ENCODE results near the gene PLCB1.

PLCB1 gene

DNA sequence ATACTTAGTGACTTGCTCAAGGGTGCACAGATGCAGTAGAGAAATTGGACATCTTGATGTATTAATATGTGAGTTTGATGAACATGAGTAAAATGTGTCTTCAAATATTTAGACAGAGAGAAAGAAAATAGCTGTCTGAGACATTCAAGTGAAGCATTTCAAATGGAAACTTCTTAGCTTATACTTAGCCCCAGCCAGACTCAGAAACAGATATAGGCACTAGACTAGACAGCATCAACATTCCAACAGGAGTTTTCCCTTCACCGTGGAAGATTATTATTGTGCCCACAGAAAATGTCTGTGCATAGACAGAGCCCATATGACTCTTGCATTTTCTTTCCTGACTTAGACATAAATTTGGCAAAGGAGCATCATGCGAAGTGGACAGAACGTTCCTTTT lies 443.0 kb downstream of the PLCB1 start:
- TF ChIP-seq, protein P1, sequence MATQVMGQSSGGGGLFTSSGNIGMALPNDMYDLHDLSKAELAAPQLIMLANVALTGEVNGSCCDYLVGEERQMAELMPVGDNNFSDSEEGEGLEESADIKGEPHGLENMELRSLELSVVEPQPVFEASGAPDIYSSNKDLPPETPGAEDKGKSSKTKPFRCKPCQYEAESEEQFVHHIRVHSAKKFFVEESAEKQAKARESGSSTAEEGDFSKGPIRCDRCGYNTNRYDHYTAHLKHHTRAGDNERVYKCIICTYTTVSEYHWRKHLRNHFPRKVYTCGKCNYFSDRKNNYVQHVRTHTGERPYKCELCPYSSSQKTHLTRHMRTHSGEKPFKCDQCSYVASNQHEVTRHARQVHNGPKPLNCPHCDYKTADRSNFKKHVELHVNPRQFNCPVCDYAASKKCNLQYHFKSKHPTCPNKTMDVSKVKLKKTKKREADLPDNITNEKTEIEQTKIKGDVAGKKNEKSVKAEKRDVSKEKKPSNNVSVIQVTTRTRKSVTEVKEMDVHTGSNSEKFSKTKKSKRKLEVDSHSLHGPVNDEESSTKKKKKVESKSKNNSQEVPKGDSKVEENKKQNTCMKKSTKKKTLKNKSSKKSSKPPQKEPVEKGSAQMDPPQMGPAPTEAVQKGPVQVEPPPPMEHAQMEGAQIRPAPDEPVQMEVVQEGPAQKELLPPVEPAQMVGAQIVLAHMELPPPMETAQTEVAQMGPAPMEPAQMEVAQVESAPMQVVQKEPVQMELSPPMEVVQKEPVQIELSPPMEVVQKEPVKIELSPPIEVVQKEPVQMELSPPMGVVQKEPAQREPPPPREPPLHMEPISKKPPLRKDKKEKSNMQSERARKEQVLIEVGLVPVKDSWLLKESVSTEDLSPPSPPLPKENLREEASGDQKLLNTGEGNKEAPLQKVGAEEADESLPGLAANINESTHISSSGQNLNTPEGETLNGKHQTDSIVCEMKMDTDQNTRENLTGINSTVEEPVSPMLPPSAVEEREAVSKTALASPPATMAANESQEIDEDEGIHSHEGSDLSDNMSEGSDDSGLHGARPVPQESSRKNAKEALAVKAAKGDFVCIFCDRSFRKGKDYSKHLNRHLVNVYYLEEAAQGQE (IDR thresholded peaks at IDR 0.05; ENCODE audit: insufficient read depth in 1 of 2, low read depth in 2 of 2, low read length in 2 of 2), result no peak
- TF ChIP-seq FOXP2 (optimal IDR thresholded peaks at IDR 0.05; ENCODE audit: borderline replicate concordance, extremely low read depth, extremely low read length, insufficient read depth), result no peak
- no peak for TF ChIP-seq POLR2AphosphoS5 (IDR thresholded peaks at IDR 0.05; ENCODE audit: low read depth, low read length)
- TF ChIP-seq SIN3A (IDR thresholded peaks at IDR 0.05; ENCODE audit: borderline replicate concordance, insufficient read depth, low read length), result no peak
- no peak for TF ChIP-seq TAF1 (IDR thresholded peaks at IDR 0.05; ENCODE audit: borderline replicate concordance, insufficient read depth, low read length)

GRCh38 chr20:8578161-8578865 lies 446.2 kb downstream of the PLCB1 start:
- no peak for TF ChIP-seq SIN3A (IDR thresholded peaks at IDR 0.05; ENCODE audit: borderline replicate concordance, insufficient read depth, low read length)
- TF ChIP-seq TAF1 (IDR thresholded peaks at IDR 0.05; ENCODE audit: borderline replicate concordance, insufficient read depth, low read length), result no peak
- TF ChIP-seq POLR2AphosphoS5 (IDR thresholded peaks at IDR 0.05; ENCODE audit: low read depth, low read length), result no peak
- no peak for TF ChIP-seq FOXP2 (optimal IDR thresholded peaks at IDR 0.05; ENCODE audit: borderline replicate concordance, extremely low read depth, extremely low read length, insufficient read depth)
- TF ChIP-seq, protein P1 (IDR thresholded peaks at IDR 0.05; ENCODE audit: insufficient read depth in 1 of 2, low read depth in 2 of 2, low read length in 2 of 2), result no peak

DNA sequence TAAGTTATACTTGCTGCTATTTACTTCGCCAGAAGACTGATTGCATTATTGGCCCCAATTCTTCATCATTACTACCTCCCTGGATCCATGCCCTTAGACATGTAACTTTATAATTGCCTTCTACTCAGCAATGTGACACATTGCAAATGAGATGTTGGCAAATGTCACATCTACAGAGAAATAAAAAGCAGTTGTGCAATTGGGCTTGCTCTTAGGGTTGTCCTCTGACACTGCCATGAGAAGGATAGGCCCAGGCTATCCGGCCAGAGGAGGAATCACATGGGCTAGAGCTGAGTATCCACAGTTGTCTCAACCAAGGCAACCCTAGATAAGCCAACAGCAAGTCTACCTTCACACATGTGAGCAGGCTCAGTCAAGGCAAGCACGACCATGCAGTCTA lies 447.0 kb downstream of the PLCB1 start:
- TF ChIP-seq SIN3A (IDR thresholded peaks at IDR 0.05; ENCODE audit: borderline replicate concordance, insufficient read depth, low read length) (no peak), TAF1 (IDR thresholded peaks at IDR 0.05; ENCODE audit: borderline replicate concordance, insufficient read depth, low read length) (no peak), FOXP2 (optimal IDR thresholded peaks at IDR 0.05; ENCODE audit: borderline replicate concordance, extremely low read depth, extremely low read length, insufficient read depth) (no peak), POLR2AphosphoS5 (IDR thresholded peaks at IDR 0.05; ENCODE audit: low read depth, low read length) (no peak)
- TF ChIP-seq, protein P1 (IDR thresholded peaks at IDR 0.05; ENCODE audit: insufficient read depth in 1 of 2, low read depth in 2 of 2, low read length in 2 of 2), result no peak

DNA sequence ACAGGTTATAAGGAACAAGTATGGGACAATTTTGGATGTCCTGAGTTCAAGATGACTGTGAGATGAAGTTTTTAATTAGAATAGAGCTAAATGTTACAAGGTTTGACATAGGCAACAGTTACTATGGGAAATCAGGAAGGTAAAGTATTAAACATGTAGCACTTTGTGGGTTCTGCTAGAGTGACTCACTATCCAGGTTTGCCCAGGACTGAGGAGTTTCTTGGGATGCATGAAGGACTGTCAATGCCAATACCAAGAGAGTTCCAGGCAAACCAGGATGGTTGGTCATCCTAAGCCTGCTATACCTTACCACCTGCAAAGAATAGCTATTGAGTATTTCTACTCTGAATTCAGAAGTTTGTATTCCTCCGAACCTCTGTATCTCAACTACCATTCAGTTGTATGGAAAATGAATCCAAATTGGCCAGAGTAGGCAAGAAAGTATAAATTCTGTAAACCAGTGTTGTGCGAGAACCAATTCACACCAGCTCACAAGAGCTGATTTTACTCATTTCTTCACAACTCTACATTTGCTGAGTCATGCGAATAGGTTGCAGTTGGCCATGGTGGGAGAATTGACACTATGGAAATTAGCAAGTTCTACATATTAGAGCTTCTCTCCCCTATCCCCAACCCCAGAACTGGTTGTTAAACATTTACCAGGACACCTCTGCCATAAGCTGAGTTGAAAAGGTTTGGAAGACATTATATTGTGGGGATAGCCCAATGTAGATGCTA lies 449.5 kb downstream of the PLCB1 start:
- TF ChIP-seq POLR2AphosphoS5 (IDR thresholded peaks at IDR 0.05; ENCODE audit: low read depth, low read length), result no peak
- TF ChIP-seq, protein P1 (IDR thresholded peaks at IDR 0.05; ENCODE audit: insufficient read depth in 1 of 2, low read depth in 2 of 2, low read length in 2 of 2), result no peak
- no peak for TF ChIP-seq TAF1 (IDR thresholded peaks at IDR 0.05; ENCODE audit: borderline replicate concordance, insufficient read depth, low read length)
- TF ChIP-seq FOXP2 (optimal IDR thresholded peaks at IDR 0.05; ENCODE audit: borderline replicate concordance, extremely low read depth, extremely low read length, insufficient read depth), result no peak
- no peak for TF ChIP-seq SIN3A (IDR thresholded peaks at IDR 0.05; ENCODE audit: borderline replicate concordance, insufficient read depth, low read length)
